ENCODE data around the gene KLHL35.

Gene KLHL35

GRCh38 chr11:75403983-75404658, 28.9 kb downstream of the KLHL35 start:
- no peak overlapping the region for H3K4me3 ChIP-seq
- no peak overlapping the region for H3K27ac ChIP-seq
- DNase-seq (ENCODE audit: low spot score) = no peak
- no peak for TF ChIP-seq CTCF (IDR thresholded peaks at IDR 0.05)

- H3K27ac ChIP-seq = no peak overlapping the region
- no peak overlapping the region for H3K4me3 ChIP-seq
- DNase-seq (ENCODE audit: low spot score) = no peak
- TF ChIP-seq CTCF (IDR thresholded peaks at IDR 0.05) = no peak
These were observed 30.0 kb downstream of the KLHL35 start for GRCh38 chr11:75403037-75403436.

GRCh38 chr11:75402002-75402773, 30.8 kb downstream of the KLHL35 start:
- DNase-seq (ENCODE audit: low spot score) = no peak
- Histone ChIP-seq H3K4me3 (peak overlapping the region; percentile 7), H3K27ac (no peak overlapping the region)
- TF ChIP-seq CTCF (IDR thresholded peaks at IDR 0.05) = no peak

GRCh38 chr11:75400146-75400865, 32.7 kb downstream of the KLHL35 start:
- Histone ChIP-seq H3K27ac (peak overlapping the region; percentile 92 to 94), H3K4me3 (peak overlapping the region; percentile 90)
- no peak for DNase-seq (ENCODE audit: low spot score)
- TF ChIP-seq CTCF (IDR thresholded peaks at IDR 0.05) = no peak

- DNase-seq (ENCODE audit: low spot score) = peak; percentile 93
- peak within 1 kb of the TSS; percentile 92 to 94 for H3K27ac ChIP-seq
- no peak for TF ChIP-seq CTCF (IDR thresholded peaks at IDR 0.05)
- H3K4me3 ChIP-seq = peak within 1 kb of the TSS; percentile 90
These were observed 33.5 kb downstream of the KLHL35 start, which contains the start of gene RPS3 for GRCh38 chr11:75399344-75400145. Gene RPS3, plus strand, starts transcription at chr11:75399518. Its CDS starts 30 bp downstream, at chr11:75399548.

DNA sequence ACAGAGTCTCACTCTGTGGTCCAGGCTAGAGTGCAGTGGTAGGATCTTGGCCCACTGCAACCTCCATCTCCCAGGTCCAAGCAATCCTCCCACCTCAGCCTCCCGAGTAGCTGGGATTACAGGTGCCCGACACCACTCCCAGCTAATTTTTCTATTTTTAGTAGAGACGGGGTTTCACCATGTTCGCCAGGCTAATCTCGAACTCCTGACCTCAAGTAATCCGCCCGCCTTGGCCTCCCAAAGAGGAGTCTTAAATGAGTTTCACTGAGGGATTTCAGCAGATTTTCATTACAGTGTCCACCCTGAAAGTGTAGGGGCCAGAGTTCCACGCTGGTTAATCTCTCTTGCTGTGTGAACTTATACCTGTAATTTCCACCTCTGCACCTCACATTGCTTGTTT, 34.1 kb downstream of the KLHL35 start:
- Histone ChIP-seq H3K4me3 (no peak overlapping the region), H3K27ac (no peak overlapping the region)
- DNase-seq (ENCODE audit: low spot score) = no peak
- TF ChIP-seq CTCF (IDR thresholded peaks at IDR 0.05) = no peak

All from coronary artery (tissue), 2 donors.